RWPE2 (cell line): Measurements from ENCODE around the gene IL16.

Source experiments
- ATAC-seq: fragments of 200-7000 bp; cut with Tn5 transposase; 3 replicates; pipeline ENCODE4 v1.9.1; 2021; ENCODE audit warnings: low read depth
- DNase-seq: peaks from one replicate; pipeline ENCODE4 v3.0.0-alpha.2; 2020; ENCODE audit warnings: low spot score
- H3K27ac ChIP-seq: fragments of 450-650 bp; 2 replicates; pipeline ENCODE4 v1.5.1; 2017; ENCODE audit warnings: mild to moderate bottlenecking; ENCODE audit not compliant: poor library complexity, severe bottlenecking
- H3K27me3 ChIP-seq: fragments of 250-450 bp; sonication (Bioruptor Pico); 2 replicates; pipeline ENCODE4 v1.5.1; 2021; ENCODE audit warnings: mild to moderate bottlenecking, moderate library complexity; ENCODE audit not compliant: insufficient read depth, poor library complexity, severe bottlenecking
- H3K36me3 ChIP-seq: fragments of 250-450 bp; sonication (Bioruptor Pico); 2 replicates; pipeline ENCODE4 v1.5.1; 2020; ENCODE audit warnings: low read depth, mild to moderate bottlenecking, moderate library complexity
- H3K4me1 ChIP-seq: fragments of 250-450 bp; sonication (Bioruptor Pico); 2 replicates; pipeline ENCODE4 v1.5.1; 2021; ENCODE audit warnings: mild to moderate bottlenecking, moderate library complexity; ENCODE audit not compliant: insufficient read depth, poor library complexity, severe bottlenecking
- H3K4me3 ChIP-seq: fragments of 250-450 bp; sonication (Bioruptor Pico); 2 replicates; pipeline ENCODE4 v1.5.1; 2021; ENCODE audit warnings: mild to moderate bottlenecking, moderate library complexity; ENCODE audit not compliant: severe bottlenecking
- H3K9me3 ChIP-seq: fragments of 250-450 bp; sonication (Bioruptor Pico); 2 replicates; pipeline ENCODE4 v1.5.1; 2021; ENCODE audit warnings: mild to moderate bottlenecking, moderate library complexity; ENCODE audit not compliant: severe bottlenecking
- TF ChIP-seq, protein P1 (sequence below): fragments of 450-650 bp; IDR thresholded peaks from one replicate; pipeline ENCODE4 v1.5.1; 2017; ENCODE audit warnings: mild to moderate bottlenecking, moderate library complexity; ENCODE audit not compliant: poor library complexity, severe bottlenecking

The IL16 gene

DNA sequence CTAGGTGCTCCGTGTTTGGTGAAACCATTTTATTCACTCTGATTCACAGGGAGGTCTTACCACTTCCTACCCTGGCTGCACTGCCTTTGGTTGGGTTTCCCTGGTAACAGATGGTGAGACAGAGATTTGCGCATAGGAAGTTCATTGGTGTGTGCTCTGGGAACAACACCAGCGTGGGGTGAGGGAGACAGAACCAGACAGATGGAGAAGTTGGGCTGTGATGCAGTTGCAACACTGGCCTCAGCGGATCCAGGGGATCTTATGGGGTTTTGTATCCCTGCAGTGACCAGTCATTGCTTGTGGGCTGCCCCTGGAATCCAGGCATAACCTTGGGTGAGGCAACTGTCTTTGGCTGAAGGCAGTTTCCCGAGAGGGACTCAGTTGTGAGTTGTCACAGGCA lies 12.5 kb upstream of the IL16 start:
- Histone ChIP-seq H3K27ac (no peak overlapping the region), H3K4me1 (peaks cover 1% of the 10 kb centered on the region), H3K4me3 (no peak overlapping the region), H3K36me3 (no peaks in the 10 kb centered on the region), H3K9me3 (no peaks in the 10 kb centered on the region), H3K27me3 (no peaks in the 10 kb centered on the region)
- ATAC-seq (no peak), DNase-seq (no peak)
- TF ChIP-seq, protein P1, sequence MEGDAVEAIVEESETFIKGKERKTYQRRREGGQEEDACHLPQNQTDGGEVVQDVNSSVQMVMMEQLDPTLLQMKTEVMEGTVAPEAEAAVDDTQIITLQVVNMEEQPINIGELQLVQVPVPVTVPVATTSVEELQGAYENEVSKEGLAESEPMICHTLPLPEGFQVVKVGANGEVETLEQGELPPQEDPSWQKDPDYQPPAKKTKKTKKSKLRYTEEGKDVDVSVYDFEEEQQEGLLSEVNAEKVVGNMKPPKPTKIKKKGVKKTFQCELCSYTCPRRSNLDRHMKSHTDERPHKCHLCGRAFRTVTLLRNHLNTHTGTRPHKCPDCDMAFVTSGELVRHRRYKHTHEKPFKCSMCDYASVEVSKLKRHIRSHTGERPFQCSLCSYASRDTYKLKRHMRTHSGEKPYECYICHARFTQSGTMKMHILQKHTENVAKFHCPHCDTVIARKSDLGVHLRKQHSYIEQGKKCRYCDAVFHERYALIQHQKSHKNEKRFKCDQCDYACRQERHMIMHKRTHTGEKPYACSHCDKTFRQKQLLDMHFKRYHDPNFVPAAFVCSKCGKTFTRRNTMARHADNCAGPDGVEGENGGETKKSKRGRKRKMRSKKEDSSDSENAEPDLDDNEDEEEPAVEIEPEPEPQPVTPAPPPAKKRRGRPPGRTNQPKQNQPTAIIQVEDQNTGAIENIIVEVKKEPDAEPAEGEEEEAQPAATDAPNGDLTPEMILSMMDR, result no peak

DNA sequence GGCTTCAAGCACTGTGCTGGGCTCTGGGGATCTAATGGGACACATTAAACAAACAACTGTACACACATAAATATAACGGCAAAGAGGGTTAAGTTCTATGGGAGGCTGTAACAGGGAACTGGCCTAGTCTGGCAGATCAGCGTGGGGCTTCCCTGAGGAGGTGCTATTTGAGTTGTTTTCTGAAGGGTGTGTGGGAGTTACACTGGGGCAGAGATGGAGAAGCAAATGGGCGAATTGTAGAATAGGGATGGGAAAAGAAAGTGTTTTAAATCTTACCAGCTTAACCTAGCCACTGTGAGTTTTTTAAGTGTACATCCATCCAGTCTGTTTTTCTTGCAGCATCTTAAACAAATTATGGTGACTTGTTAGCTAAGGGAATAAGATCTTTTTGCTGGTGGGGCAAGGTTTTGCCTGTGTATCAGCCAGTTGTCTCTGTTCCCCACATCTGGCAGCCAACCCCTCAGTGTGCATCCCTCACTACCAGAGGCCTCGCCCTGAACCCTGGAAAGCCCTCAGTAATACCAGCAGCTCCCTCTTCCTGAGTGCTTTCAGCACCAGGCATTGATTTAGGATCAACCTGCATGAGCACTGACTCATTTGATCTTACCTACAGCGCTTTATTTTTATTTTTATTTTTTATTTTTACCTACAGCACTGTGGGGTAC lies 10.9 kb upstream of the IL16 start:
- no peak overlapping the region for H3K4me3 ChIP-seq
- H3K4me1 ChIP-seq, result peaks cover 15% of the 10 kb centered on the region
- ATAC-seq (no peak), DNase-seq (no peak)
- TF ChIP-seq, protein P1, result no peak
- H3K36me3 ChIP-seq, result no peaks in the 10 kb centered on the region
- no peaks in the 10 kb centered on the region for H3K9me3 ChIP-seq
- no peaks in the 10 kb centered on the region for H3K27me3 ChIP-seq
- H3K27ac ChIP-seq, result no peak overlapping the region

DNA sequence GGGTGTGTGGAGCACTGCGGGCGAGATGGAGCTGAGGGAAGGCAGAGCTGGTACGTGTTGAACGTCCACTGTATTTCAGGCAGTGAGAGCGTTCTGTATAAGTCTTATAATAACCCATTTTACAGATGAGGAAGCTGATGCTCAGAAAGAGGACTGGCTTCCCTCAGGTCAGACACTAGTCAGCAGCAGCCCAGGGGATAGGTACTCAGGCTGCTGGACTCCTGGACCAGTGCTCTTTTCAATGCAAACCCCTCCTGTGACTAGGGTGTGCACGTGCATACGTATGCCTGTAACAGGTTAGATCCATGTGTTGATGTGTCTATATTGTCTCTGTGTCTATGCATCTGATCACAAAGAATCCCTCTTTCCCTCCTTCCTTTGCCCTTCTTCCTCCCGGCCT lies 8.3 kb upstream of the IL16 start:
- H3K36me3 ChIP-seq, result no peaks in the 10 kb centered on the region
- H3K27ac ChIP-seq, result no peak overlapping the region
- H3K4me1 ChIP-seq, result peaks cover 18% of the 10 kb centered on the region
- DNase-seq, result no peak
- TF ChIP-seq, protein P1, result no peak
- ATAC-seq, result no peak
- H3K4me3 ChIP-seq, result no peak overlapping the region
- H3K27me3 ChIP-seq, result no peaks in the 10 kb centered on the region
- no peaks in the 10 kb centered on the region for H3K9me3 ChIP-seq

DNA sequence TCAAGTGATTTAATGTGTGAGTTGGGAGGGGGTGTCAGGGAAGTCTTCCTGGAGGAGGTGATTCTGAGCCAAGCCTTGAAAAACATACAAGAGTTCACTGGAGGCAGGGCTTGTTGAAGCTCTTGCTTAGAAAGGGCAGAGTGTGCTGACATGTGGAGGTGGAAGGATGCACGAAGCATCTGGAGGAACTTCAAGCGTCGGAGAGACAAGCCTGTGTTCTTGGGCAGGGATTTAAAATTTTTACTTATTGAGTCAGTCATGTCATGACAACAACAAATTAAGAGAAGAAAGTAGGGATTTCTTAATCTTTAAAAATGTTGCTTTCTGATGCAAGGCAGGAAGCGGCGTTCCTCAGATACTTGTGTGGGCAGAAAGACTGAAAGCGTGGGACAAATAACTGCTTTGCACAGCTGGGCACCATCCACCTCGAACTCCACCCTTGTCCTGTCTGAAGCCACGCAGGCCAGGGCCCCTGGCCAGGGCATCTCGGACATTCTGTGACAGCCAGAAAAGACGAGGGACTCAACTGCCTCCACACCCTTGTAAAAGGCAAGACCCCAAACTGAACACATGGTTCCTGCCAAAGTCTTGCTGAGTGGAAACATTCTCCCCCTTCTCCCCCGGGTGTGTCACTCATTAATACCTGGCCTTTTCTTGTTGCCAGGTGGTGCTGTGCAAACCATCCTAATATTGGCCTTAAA lies 6.9 kb upstream of the IL16 start:
- Histone ChIP-seq H3K27me3 (no peaks in the 10 kb centered on the region), H3K4me3 (no peak overlapping the region), H3K36me3 (no peaks in the 10 kb centered on the region), H3K9me3 (no peaks in the 10 kb centered on the region), H3K4me1 (peaks cover 18% of the 10 kb centered on the region), H3K27ac (peak overlapping the region; percentile 85)
- ATAC-seq (peak; percentile 88), DNase-seq (no peak)
- TF ChIP-seq, protein P1, result no peak
